Activated CD8-positive, alpha-beta memory T cell treated with anti-CD3 and anti-CD28 coated beads for 48 hours (primary cell): ENCODE data around the gene NRDE2.

ENCODE experiments used
- DNase-seq, 3 experiments: peaks; one replicate each; pipeline ENCODE4 v3.0.0-alpha.2; 2020; ENCODE audit warnings: low read depth in 2 of 3, low spot score in 2 of 3

The NRDE2 gene

GRCh38 chr14:90331497-90332270 lies at the start of gene NRDE2:
NRDE2 (minus strand) TSS chr14:90331941; CDS start chr14:90331904, 37 bp downstream.
- DNase-seq, result peak; percentile 94 to 96 (median 94)

GRCh38 chr14:90381011-90381786 lies 49.5 kb upstream of the NRDE2 start:
- DNase-seq, result no peak

- no peak for DNase-seq
Measured at GRCh38 chr14:90379106-90379505, 47.4 kb upstream of the NRDE2 start.

GRCh38 chr14:90378249-90378648 lies 46.5 kb upstream of the NRDE2 start:
- no peak for DNase-seq

GRCh38 chr14:90375934-90376333 lies 44.2 kb upstream of the NRDE2 start:
- DNase-seq, result no peak

GRCh38 chr14:90374813-90375212 lies 43.1 kb upstream of the NRDE2 start:
- no peak for DNase-seq

GRCh38 chr14:90373887-90374286 lies 42.1 kb upstream of the NRDE2 start:
- no peak for DNase-seq

- DNase-seq, result no peak
Measured at GRCh38 chr14:90368946-90369721, 37.4 kb upstream of the NRDE2 start.

- no peak for DNase-seq
Measured at GRCh38 chr14:90362558-90362896, 30.8 kb upstream of the NRDE2 start.

GRCh38 chr14:90361865-90362557 lies 30.3 kb upstream of the NRDE2 start:
- no peak for DNase-seq

GRCh38 chr14:90358359-90358758 lies 26.6 kb upstream of the NRDE2 start:
- DNase-seq, result no peak

- DNase-seq, result no peak
Measured at GRCh38 chr14:90356925-90357324, 25.2 kb upstream of the NRDE2 start.

GRCh38 chr14:90355540-90356518 lies 24.1 kb upstream of the NRDE2 start:
- no peak for DNase-seq

- DNase-seq, result no peak
Measured at GRCh38 chr14:90354551-90355298, 23.0 kb upstream of the NRDE2 start.

- no peak for DNase-seq
Measured at GRCh38 chr14:90349739-90350138, 18.0 kb upstream of the NRDE2 start.

GRCh38 chr14:90348270-90348669 lies 16.5 kb upstream of the NRDE2 start:
- no peak for DNase-seq

- DNase-seq, result no peak
Measured at GRCh38 chr14:90345239-90345557, 13.5 kb upstream of the NRDE2 start.

- DNase-seq, result no peak
Measured at GRCh38 chr14:90344331-90345238, 12.8 kb upstream of the NRDE2 start.
